Measurements from ENCODE around the gene VPS25. TPM values are rescaled to one million over a fixed set of nuclear protein-coding genes. Genes with fewer than 3 reads are reported as not detected.

The VPS25 gene
- total RNA-seq, 1 donor from 2014 or later = 65.3 TPM

DNA sequence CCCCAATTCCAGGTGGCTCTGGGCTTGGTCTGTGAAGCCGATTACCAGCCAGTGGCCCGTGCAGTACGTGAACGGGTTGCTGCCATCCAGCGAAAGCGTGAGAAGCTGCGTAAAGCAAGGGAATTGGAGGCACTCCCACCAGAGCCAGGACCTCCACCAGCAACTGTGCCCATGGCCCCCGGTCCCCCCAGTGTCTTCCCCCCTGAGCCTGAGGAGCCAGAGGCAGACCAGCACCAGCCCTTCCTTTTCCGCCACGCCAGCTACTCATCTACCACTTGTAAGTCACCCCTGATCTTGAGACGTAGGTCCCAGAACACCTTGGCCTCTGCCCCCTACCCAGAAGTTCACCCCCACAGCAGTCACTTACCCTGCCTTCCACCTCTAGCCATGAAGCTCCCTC is 14.0 kb downstream of the VPS25 start:
- no peak for FAIRE-seq
- Histone ChIP-seq H3K36me3 (ENCODE audit: control insufficient read depth, insufficient read depth, low read length) (no peaks in the 10 kb centered on the region), H3K4me3 (ENCODE audit: low read depth, low read length) (no peak overlapping the region), H3K27me3 (ENCODE audit: control insufficient read depth, insufficient read depth, low read length) (no peaks in the 10 kb centered on the region)
- TF ChIP-seq, protein P1, sequence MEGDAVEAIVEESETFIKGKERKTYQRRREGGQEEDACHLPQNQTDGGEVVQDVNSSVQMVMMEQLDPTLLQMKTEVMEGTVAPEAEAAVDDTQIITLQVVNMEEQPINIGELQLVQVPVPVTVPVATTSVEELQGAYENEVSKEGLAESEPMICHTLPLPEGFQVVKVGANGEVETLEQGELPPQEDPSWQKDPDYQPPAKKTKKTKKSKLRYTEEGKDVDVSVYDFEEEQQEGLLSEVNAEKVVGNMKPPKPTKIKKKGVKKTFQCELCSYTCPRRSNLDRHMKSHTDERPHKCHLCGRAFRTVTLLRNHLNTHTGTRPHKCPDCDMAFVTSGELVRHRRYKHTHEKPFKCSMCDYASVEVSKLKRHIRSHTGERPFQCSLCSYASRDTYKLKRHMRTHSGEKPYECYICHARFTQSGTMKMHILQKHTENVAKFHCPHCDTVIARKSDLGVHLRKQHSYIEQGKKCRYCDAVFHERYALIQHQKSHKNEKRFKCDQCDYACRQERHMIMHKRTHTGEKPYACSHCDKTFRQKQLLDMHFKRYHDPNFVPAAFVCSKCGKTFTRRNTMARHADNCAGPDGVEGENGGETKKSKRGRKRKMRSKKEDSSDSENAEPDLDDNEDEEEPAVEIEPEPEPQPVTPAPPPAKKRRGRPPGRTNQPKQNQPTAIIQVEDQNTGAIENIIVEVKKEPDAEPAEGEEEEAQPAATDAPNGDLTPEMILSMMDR (IDR thresholded peaks at IDR 0.05; ENCODE audit: insufficient read depth, low read length, severe bottlenecking) = no peak
- DNase-seq (ENCODE audit: low read depth) = no peak

- no peaks in the 10 kb centered on the region for H3K27me3 ChIP-seq (ENCODE audit: control insufficient read depth, insufficient read depth, low read length)
- peaks cover 2% of the 10 kb centered on the region for H3K36me3 ChIP-seq (ENCODE audit: control insufficient read depth, insufficient read depth, low read length)
- no peak overlapping the region for H3K4me3 ChIP-seq (ENCODE audit: low read depth, low read length)
- TF ChIP-seq, protein P1 (IDR thresholded peaks at IDR 0.05; ENCODE audit: insufficient read depth, low read length, severe bottlenecking) = no peak
- FAIRE-seq (no peak), DNase-seq (ENCODE audit: low read depth) (no peak)
These were observed 18.7 kb downstream of the VPS25 start for GRCh38 chr17:42791948-42792347.

- H3K4me3 ChIP-seq (ENCODE audit: low read depth, low read length) = no peak overlapping the region
- DNase-seq (ENCODE audit: low read depth) (no peak), FAIRE-seq (no peak)
- TF ChIP-seq, protein P1 (IDR thresholded peaks at IDR 0.05; ENCODE audit: insufficient read depth, low read length, severe bottlenecking) = no peak
- peaks cover 4% of the 10 kb centered on the region for H3K36me3 ChIP-seq (ENCODE audit: control insufficient read depth, insufficient read depth, low read length)
- no peaks in the 10 kb centered on the region for H3K27me3 ChIP-seq (ENCODE audit: control insufficient read depth, insufficient read depth, low read length)
These were observed 19.3 kb downstream of the VPS25 start for GRCh38 chr17:42792545-42792944.

GRCh38 chr17:42795061-42795460 is 21.8 kb downstream of the VPS25 start:
- H3K36me3 ChIP-seq (ENCODE audit: control insufficient read depth, insufficient read depth, low read length) = peaks cover 4% of the 10 kb centered on the region
- no peak overlapping the region for H3K4me3 ChIP-seq (ENCODE audit: low read depth, low read length)
- FAIRE-seq (no peak), DNase-seq (ENCODE audit: low read depth) (no peak)
- no peaks in the 10 kb centered on the region for H3K27me3 ChIP-seq (ENCODE audit: control insufficient read depth, insufficient read depth, low read length)
- TF ChIP-seq, protein P1 (IDR thresholded peaks at IDR 0.05; ENCODE audit: insufficient read depth, low read length, severe bottlenecking) = no peak

DNA sequence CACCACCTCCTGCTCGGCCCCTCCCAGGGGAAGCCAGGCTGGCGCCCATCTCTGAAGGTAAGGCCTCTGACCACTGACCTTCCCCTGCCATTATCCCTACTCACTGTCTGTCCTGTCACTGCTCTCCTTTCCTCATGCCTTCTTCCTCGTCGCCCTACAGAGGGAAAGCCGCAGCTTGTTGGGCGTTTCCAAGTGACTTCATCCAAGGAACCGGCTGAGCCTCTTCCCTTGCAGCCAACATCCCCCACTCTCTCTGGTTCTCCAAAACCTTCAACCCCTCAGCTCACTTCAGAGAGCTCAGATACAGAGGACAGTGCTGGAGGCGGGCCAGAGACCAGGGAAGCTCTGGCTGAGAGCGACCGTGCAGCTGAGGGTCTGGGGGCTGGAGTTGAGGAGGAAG is 22.2 kb downstream of the VPS25 start:
- Histone ChIP-seq H3K4me3 (ENCODE audit: low read depth, low read length) (no peak overlapping the region), H3K36me3 (ENCODE audit: control insufficient read depth, insufficient read depth, low read length) (peaks cover 4% of the 10 kb centered on the region), H3K27me3 (ENCODE audit: control insufficient read depth, insufficient read depth, low read length) (no peaks in the 10 kb centered on the region)
- DNase-seq (ENCODE audit: low read depth) (no peak), FAIRE-seq (no peak)
- TF ChIP-seq, protein P1 (IDR thresholded peaks at IDR 0.05; ENCODE audit: insufficient read depth, low read length, severe bottlenecking) = no peak

- no peak for FAIRE-seq
- Histone ChIP-seq H3K4me3 (ENCODE audit: low read depth, low read length) (no peak overlapping the region), H3K27me3 (ENCODE audit: control insufficient read depth, insufficient read depth, low read length) (no peaks in the 10 kb centered on the region), H3K36me3 (ENCODE audit: control insufficient read depth, insufficient read depth, low read length) (peaks cover 4% of the 10 kb centered on the region)
- DNase-seq (ENCODE audit: low read depth) = no peak
- TF ChIP-seq, protein P1 (IDR thresholded peaks at IDR 0.05; ENCODE audit: insufficient read depth, low read length, severe bottlenecking) = no peak
These were observed 23.0 kb downstream of the VPS25 start for GRCh38 chr17:42796066-42796758.
